Suprapubic skin (tissue), 3 donors: ENCODE measurements around the gene CTNNA3.

Experiments used
- EP300 ChIP-seq: sonication (generic); formaldehyde crosslinking; IDR thresholded peaks from one replicate; pipeline ENCODE4 v1.6.1; 2017; ENCODE audit warnings: antibody characterized with exemption
- TF ChIP-seq, protein P1 (sequence below), 2 donors: fragments of 200-600 bp in 1 of 2; fragments of 450-650 bp in 1 of 2; sonication (generic) in 1 of 2; IDR thresholded peaks; one replicate each; pipeline ENCODE4 v1.5.1; 2016 to 2019; ENCODE audit warnings: antibody characterized with exemption in 2 of 2, mild to moderate bottlenecking in 1 of 2, moderate library complexity in 1 of 2

DNA sequence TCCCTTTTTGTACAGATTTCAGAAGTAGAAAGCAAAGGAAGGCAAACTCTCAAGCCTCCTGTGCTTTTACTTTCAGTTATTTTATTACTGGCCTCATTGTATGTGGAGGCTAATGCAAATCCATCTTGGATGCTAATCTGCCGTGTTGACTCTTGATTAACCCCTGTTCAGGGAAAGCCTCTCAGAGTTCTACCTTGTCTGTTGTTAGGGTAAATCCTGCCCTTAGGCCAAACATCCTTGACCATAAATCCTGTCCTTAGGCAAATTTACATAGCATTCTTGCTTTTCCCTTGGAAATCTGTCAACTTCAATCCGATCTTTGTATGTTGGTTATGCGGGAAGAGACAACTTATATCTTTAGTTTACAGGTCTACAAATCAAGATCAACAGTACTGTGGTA, 1480.1 kb downstream of the CTNNA3 start:
- TF ChIP-seq, protein P1, sequence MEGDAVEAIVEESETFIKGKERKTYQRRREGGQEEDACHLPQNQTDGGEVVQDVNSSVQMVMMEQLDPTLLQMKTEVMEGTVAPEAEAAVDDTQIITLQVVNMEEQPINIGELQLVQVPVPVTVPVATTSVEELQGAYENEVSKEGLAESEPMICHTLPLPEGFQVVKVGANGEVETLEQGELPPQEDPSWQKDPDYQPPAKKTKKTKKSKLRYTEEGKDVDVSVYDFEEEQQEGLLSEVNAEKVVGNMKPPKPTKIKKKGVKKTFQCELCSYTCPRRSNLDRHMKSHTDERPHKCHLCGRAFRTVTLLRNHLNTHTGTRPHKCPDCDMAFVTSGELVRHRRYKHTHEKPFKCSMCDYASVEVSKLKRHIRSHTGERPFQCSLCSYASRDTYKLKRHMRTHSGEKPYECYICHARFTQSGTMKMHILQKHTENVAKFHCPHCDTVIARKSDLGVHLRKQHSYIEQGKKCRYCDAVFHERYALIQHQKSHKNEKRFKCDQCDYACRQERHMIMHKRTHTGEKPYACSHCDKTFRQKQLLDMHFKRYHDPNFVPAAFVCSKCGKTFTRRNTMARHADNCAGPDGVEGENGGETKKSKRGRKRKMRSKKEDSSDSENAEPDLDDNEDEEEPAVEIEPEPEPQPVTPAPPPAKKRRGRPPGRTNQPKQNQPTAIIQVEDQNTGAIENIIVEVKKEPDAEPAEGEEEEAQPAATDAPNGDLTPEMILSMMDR (IDR thresholded peaks at IDR 0.05): no peak
- TF ChIP-seq EP300: no peak
